ENCODE data around the gene HELB.
"Not testable (repeated sequence)": the region's sequence is repeated elsewhere in the genome, so short reads cannot be mapped to it uniquely, and the experiment has no call there.

HELB gene

GRCh38 chr12:66280561-66280960, 21.7 kb upstream of the HELB start:
- H3K4me3 ChIP-seq (ENCODE audit: low read length): no peak overlapping the region
- no peaks in the 10 kb centered on the region for H3K36me3 ChIP-seq (ENCODE audit: insufficient read depth, low read length)
- H3K4me1 ChIP-seq (ENCODE audit: insufficient read depth, low read length): no peaks in the 10 kb centered on the region
- no peak overlapping the region for H2AFZ ChIP-seq (ENCODE audit: low read depth, low read length)
- H3K9me3 ChIP-seq (ENCODE audit: low read length): no peaks in the 10 kb centered on the region
- no peaks in the 10 kb centered on the region for H3K27me3 ChIP-seq (ENCODE audit: insufficient read depth, low read length)

- H3K9me3 ChIP-seq (ENCODE audit: low read length): no peaks in the 10 kb centered on the region
- H3K4me1 ChIP-seq (ENCODE audit: insufficient read depth, low read length): peaks cover 2% of the 10 kb centered on the region
- no peak overlapping the region for H2AFZ ChIP-seq (ENCODE audit: low read depth, low read length)
- no peaks in the 10 kb centered on the region for H3K27me3 ChIP-seq (ENCODE audit: insufficient read depth, low read length)
- no peaks in the 10 kb centered on the region for H3K36me3 ChIP-seq (ENCODE audit: insufficient read depth, low read length)
- no peak overlapping the region for H3K4me3 ChIP-seq (ENCODE audit: low read length)
Measured at GRCh38 chr12:66282244-66282643, 20.0 kb upstream of the HELB start.

GRCh38 chr12:66287275-66287674, 15.0 kb upstream of the HELB start:
- Histone ChIP-seq H3K4me1 (ENCODE audit: insufficient read depth, low read length) (peaks cover 2% of the 10 kb centered on the region), H3K9me3 (ENCODE audit: low read length) (no peaks in the 10 kb centered on the region), H2AFZ (ENCODE audit: low read depth, low read length) (no peak overlapping the region), H3K36me3 (ENCODE audit: insufficient read depth, low read length) (no peaks in the 10 kb centered on the region), H3K27me3 (ENCODE audit: insufficient read depth, low read length) (no peaks in the 10 kb centered on the region), H3K4me3 (ENCODE audit: low read length) (no peak overlapping the region)

- Histone ChIP-seq H3K9me3 (ENCODE audit: low read length) (no peaks in the 10 kb centered on the region), H3K4me3 (ENCODE audit: low read length) (no peak overlapping the region), H2AFZ (ENCODE audit: low read depth, low read length) (no peak overlapping the region), H3K36me3 (ENCODE audit: insufficient read depth, low read length) (no peaks in the 10 kb centered on the region), H3K4me1 (ENCODE audit: insufficient read depth, low read length) (peaks cover 2% of the 10 kb centered on the region), H3K27me3 (ENCODE audit: insufficient read depth, low read length) (no peaks in the 10 kb centered on the region)
Measured at GRCh38 chr12:66288121-66288520, 14.2 kb upstream of the HELB start.

- Histone ChIP-seq H2AFZ (ENCODE audit: low read depth, low read length) (no peak overlapping the region), H3K36me3 (ENCODE audit: insufficient read depth, low read length) (no peaks in the 10 kb centered on the region), H3K4me1 (ENCODE audit: insufficient read depth, low read length) (peaks cover 2% of the 10 kb centered on the region), H3K27me3 (ENCODE audit: insufficient read depth, low read length) (no peaks in the 10 kb centered on the region), H3K4me3 (ENCODE audit: low read length) (no peak overlapping the region), H3K9me3 (ENCODE audit: low read length) (no peaks in the 10 kb centered on the region)
Measured at GRCh38 chr12:66289485-66289884, 12.8 kb upstream of the HELB start.

- Histone ChIP-seq H2AFZ (ENCODE audit: low read depth, low read length) (no peak overlapping the region), H3K4me1 (ENCODE audit: insufficient read depth, low read length) (peaks cover 2% of the 10 kb centered on the region), H3K9me3 (ENCODE audit: low read length) (no peaks in the 10 kb centered on the region), H3K27me3 (ENCODE audit: insufficient read depth, low read length) (no peaks in the 10 kb centered on the region), H3K4me3 (ENCODE audit: low read length) (no peak overlapping the region), H3K36me3 (ENCODE audit: insufficient read depth, low read length) (no peaks in the 10 kb centered on the region)
Measured at GRCh38 chr12:66290716-66291200, 11.5 kb upstream of the HELB start.

- no peaks in the 10 kb centered on the region for H3K9me3 ChIP-seq (ENCODE audit: low read length)
- H3K4me1 ChIP-seq (ENCODE audit: insufficient read depth, low read length): peaks cover 1% of the 10 kb centered on the region
- H3K36me3 ChIP-seq (ENCODE audit: insufficient read depth, low read length): no peaks in the 10 kb centered on the region
- peaks cover 4% of the 10 kb centered on the region for H3K27me3 ChIP-seq (ENCODE audit: insufficient read depth, low read length)
- no peak overlapping the region for H2AFZ ChIP-seq (ENCODE audit: low read depth, low read length)
- no peak overlapping the region for H3K4me3 ChIP-seq (ENCODE audit: low read length)
Measured at GRCh38 chr12:66296176-66296683, 6.1 kb upstream of the HELB start.

- Histone ChIP-seq H3K4me3 (ENCODE audit: low read length) (no peak overlapping the region), H3K4me1 (ENCODE audit: insufficient read depth, low read length) (peaks cover 8% of the 10 kb centered on the region), H3K27me3 (ENCODE audit: insufficient read depth, low read length) (peaks cover 4% of the 10 kb centered on the region), H3K9me3 (ENCODE audit: low read length) (no peaks in the 10 kb centered on the region), H3K36me3 (ENCODE audit: insufficient read depth, low read length) (no peaks in the 10 kb centered on the region), H2AFZ (ENCODE audit: low read depth, low read length) (no peak overlapping the region)
Measured at GRCh38 chr12:66297080-66297479, 5.2 kb upstream of the HELB start.

- H3K9me3 ChIP-seq (ENCODE audit: low read length): no peaks in the 10 kb centered on the region
- H3K4me1 ChIP-seq (ENCODE audit: insufficient read depth, low read length): peaks cover 8% of the 10 kb centered on the region
- peaks cover 4% of the 10 kb centered on the region for H3K27me3 ChIP-seq (ENCODE audit: insufficient read depth, low read length)
Measured at GRCh38 chr12:66297923-66298322, 4.4 kb upstream of the HELB start.

GRCh38 chr12:66302827-66303169, 505 bp downstream of the HELB start:
- Histone ChIP-seq H3K4me3 (ENCODE audit: low read length) (peak overlapping the region; percentile 94), H3K36me3 (ENCODE audit: insufficient read depth, low read length) (peaks cover 6% of the 10 kb centered on the region), H3K9me3 (ENCODE audit: low read length) (no peaks in the 10 kb centered on the region), H3K4me1 (ENCODE audit: insufficient read depth, low read length) (peaks cover 27% of the 10 kb centered on the region), H2AFZ (ENCODE audit: low read depth, low read length) (peak overlapping the region; percentile 71), H3K27me3 (ENCODE audit: insufficient read depth, low read length) (peaks cover 4% of the 10 kb centered on the region)

More at GRCh38 chr12:66297923-66298322, 4.4 kb upstream of the HELB start:
- Histone ChIP-seq H3K36me3 (ENCODE audit: insufficient read depth, low read length) (no peaks in the 10 kb centered on the region), H2AFZ (ENCODE audit: low read depth, low read length) (no peak overlapping the region), H3K4me3 (ENCODE audit: low read length) (no peak overlapping the region)

- H2AFZ ChIP-seq (ENCODE audit: low read depth, low read length); H3K9me3 ChIP-seq (ENCODE audit: low read length); H3K27me3 ChIP-seq (ENCODE audit: insufficient read depth, low read length): not testable (repeated sequence)
- Histone ChIP-seq H3K4me1 (ENCODE audit: insufficient read depth, low read length) (peaks cover 27% of the 10 kb centered on the region), H3K36me3 (ENCODE audit: insufficient read depth, low read length) (peaks cover 11% of the 10 kb centered on the region), H3K4me3 (ENCODE audit: low read length) (peak overlapping the region; percentile 94)
Measured at GRCh38 chr12:66303316-66303804, 1.1 kb downstream of the HELB start.

- peaks cover 4% of the 10 kb centered on the region for H3K27me3 ChIP-seq (ENCODE audit: insufficient read depth, low read length)
- H3K9me3 ChIP-seq (ENCODE audit: low read length): no peaks in the 10 kb centered on the region
- H3K4me1 ChIP-seq (ENCODE audit: insufficient read depth, low read length): peaks cover 27% of the 10 kb centered on the region
- peaks cover 13% of the 10 kb centered on the region for H3K36me3 ChIP-seq (ENCODE audit: insufficient read depth, low read length)
- no peak overlapping the region for H3K4me3 ChIP-seq (ENCODE audit: low read length)
- H2AFZ ChIP-seq (ENCODE audit: low read depth, low read length): no peak overlapping the region
Measured at GRCh38 chr12:66304296-66304900, 2.1 kb downstream of the HELB start.

GRCh38 chr12:66309606-66310005, 7.3 kb downstream of the HELB start:
- Histone ChIP-seq H3K9me3 (ENCODE audit: low read length) (no peaks in the 10 kb centered on the region), H3K36me3 (ENCODE audit: insufficient read depth, low read length) (peaks cover 41% of the 10 kb centered on the region), H3K27me3 (ENCODE audit: insufficient read depth, low read length) (no peaks in the 10 kb centered on the region), H2AFZ (ENCODE audit: low read depth, low read length) (no peak overlapping the region), H3K4me3 (ENCODE audit: low read length) (no peak overlapping the region), H3K4me1 (ENCODE audit: insufficient read depth, low read length) (peaks cover 2% of the 10 kb centered on the region)

- Histone ChIP-seq H3K9me3 (ENCODE audit: low read length) (no peaks in the 10 kb centered on the region), H3K36me3 (ENCODE audit: insufficient read depth, low read length) (peaks cover 43% of the 10 kb centered on the region), H3K4me1 (ENCODE audit: insufficient read depth, low read length) (no peaks in the 10 kb centered on the region), H3K27me3 (ENCODE audit: insufficient read depth, low read length) (no peaks in the 10 kb centered on the region), H2AFZ (ENCODE audit: low read depth, low read length) (no peak overlapping the region), H3K4me3 (ENCODE audit: low read length) (no peak overlapping the region)
Measured at GRCh38 chr12:66312189-66312588, 9.9 kb downstream of the HELB start.
